GM23338 (cell line): Measurements from ENCODE around the gene GRM8. TPM values are rescaled to one million over a fixed set of nuclear protein-coding genes. Genes with fewer than 3 reads are reported as not detected.

Experiments used
- ATAC-seq: fragments of 200-7000 bp; cut with Tn5 transposase; 3 replicates; pipeline ENCODE4 v1.9.1; 2020
- DNase-seq: peaks from one replicate; pipeline ENCODE4 v3.0.0-alpha.2; 2015; ENCODE audit warnings: low spot score
- H2AFZ ChIP-seq: fragments of 200-600 bp; sonication (generic); 2 replicates; pipeline ENCODE4 v1.8.0; 2016; ENCODE audit warnings: antibody characterized with exemption, mild to moderate bottlenecking, moderate library complexity
- H3F3A ChIP-seq: fragments of 200-600 bp; sonication (generic); replicated peaks from 2 replicates; pipeline ENCODE4 v1.8.0; 2017; ENCODE audit warnings: antibody characterized with exemption, mixed run types, low read depth
- H3K27ac ChIP-seq: fragments of 200-600 bp; sonication (generic); 2 replicates; pipeline ENCODE4 v1.6.1; 2016; ENCODE audit warnings: low read depth
- H3K27me3 ChIP-seq: fragments of 200-600 bp; sonication (generic); 2 replicates; pipeline ENCODE4 v1.8.0; 2016; ENCODE audit warnings: mild to moderate bottlenecking, mixed run types, moderate library complexity; ENCODE audit not compliant: insufficient read depth
- H3K36me3 ChIP-seq: fragments of 200-600 bp; sonication (generic); 2 replicates; pipeline ENCODE4 v1.8.0; 2016; ENCODE audit warnings: mild to moderate bottlenecking; ENCODE audit not compliant: insufficient read depth
- H3K4me1 ChIP-seq: fragments of 200-600 bp; sonication (generic); 2 replicates; pipeline ENCODE4 v1.8.0; 2016; ENCODE audit warnings: mild to moderate bottlenecking, moderate library complexity; ENCODE audit not compliant: insufficient read depth
- H3K4me2 ChIP-seq: fragments of 200-600 bp; sonication (generic); 2 replicates; pipeline ENCODE4 v1.7.1; 2017; ENCODE audit warnings: mixed run types
- H3K4me3 ChIP-seq: fragments of 200-600 bp; sonication (generic); 2 replicates; pipeline ENCODE4 v1.6.1; 2016; ENCODE audit warnings: mixed run types
- H3K79me2 ChIP-seq: fragments of 200-600 bp; sonication (generic); replicated peaks from 2 replicates; pipeline ENCODE4 v1.8.0; 2017; ENCODE audit warnings: mild to moderate bottlenecking; ENCODE audit not compliant: insufficient read depth
- H3K9me2 ChIP-seq: fragments of 200-600 bp; sonication (generic); 2 replicates; pipeline ENCODE4 v1.8.0; 2017; ENCODE audit not compliant: insufficient read depth
- H4K20me1 ChIP-seq: fragments of 200-600 bp; sonication (generic); replicated peaks from 2 replicates; pipeline ENCODE4 v1.8.0; 2017; ENCODE audit warnings: mild to moderate bottlenecking; ENCODE audit not compliant: insufficient read depth
- H3K27ac Mint-ChIP-seq: 2 replicates; pipeline ENCODE4 v1.8.0; 2020; ENCODE audit warnings: inconsistent platforms, mild to moderate bottlenecking, moderate library complexity, mixed read lengths
- H3K27me3 Mint-ChIP-seq: 3 replicates; pipeline ENCODE4 v1.8.0; 2022; ENCODE audit warnings: low read depth, mild to moderate bottlenecking, moderate library complexity, mixed read lengths, inconsistent platforms; ENCODE audit not compliant: insufficient read depth, poor library complexity
- H3K36me3 Mint-ChIP-seq: 3 replicates; pipeline ENCODE4 v1.8.0; 2021; ENCODE audit warnings: low read depth, mild to moderate bottlenecking, inconsistent platforms, moderate library complexity, mixed read lengths
- H3K4me1 Mint-ChIP-seq: 3 replicates; pipeline ENCODE4 v1.8.0; 2020; ENCODE audit warnings: mild to moderate bottlenecking, inconsistent platforms, mixed read lengths
- H3K4me3 Mint-ChIP-seq: 3 replicates; pipeline ENCODE4 v1.8.0; 2021; ENCODE audit warnings: moderate library complexity, mild to moderate bottlenecking, inconsistent platforms, mixed read lengths
- H3K9me3 Mint-ChIP-seq: 3 replicates; pipeline ENCODE4 v1.8.0; 2020; ENCODE audit warnings: moderate library complexity, mild to moderate bottlenecking, inconsistent platforms, mixed read lengths
- CREB1 ChIP-seq: fragments of 250-450 bp; sonication (Bioruptor Pico); IDR thresholded peaks from 2 replicates; pipeline ENCODE4 v1.5.0; 2020; ENCODE audit warnings: low read depth, mild to moderate bottlenecking, moderate library complexity
- EZH2 ChIP-seq: fragments of 200-600 bp; sonication (generic); IDR thresholded peaks from one replicate; pipeline ENCODE4 v1.8.0; 2017; ENCODE audit warnings: antibody characterized with exemption, mild to moderate bottlenecking, low read depth; ENCODE audit not compliant: unreplicated experiment
- EZH2phosphoT487 ChIP-seq: fragments of 200-600 bp; sonication (generic); IDR thresholded peaks from one replicate; pipeline ENCODE4 v1.8.1; 2018; ENCODE audit warnings: antibody characterized with exemption; ENCODE audit not compliant: unreplicated experiment
- JUNB ChIP-seq: IDR thresholded peaks from one replicate; pipeline ENCODE4 v1.6.1; 2016; ENCODE audit warnings: antibody characterized with exemption; ENCODE audit not compliant: unreplicated experiment
- NANOG ChIP-seq: IDR thresholded peaks from 2 replicates; pipeline ENCODE4 v1.6.1; 2016; ENCODE audit warnings: antibody characterized with exemption, borderline replicate concordance
- POLR2AphosphoS5 ChIP-seq: IDR thresholded peaks from 2 replicates; pipeline ENCODE4 v1.6.1; 2016; ENCODE audit warnings: antibody characterized with exemption, low read depth
- STAT1 ChIP-seq: IDR thresholded peaks from one replicate; pipeline ENCODE4 v1.6.1; 2016; ENCODE audit warnings: antibody characterized with exemption; ENCODE audit not compliant: unreplicated experiment
- ZNF114 ChIP-seq: fragments of 250-450 bp; sonication (Bioruptor Pico); IDR thresholded peaks from 2 replicates; pipeline ENCODE4 v1.5.0; 2020; ENCODE audit warnings: mild to moderate bottlenecking, moderate library complexity
- ZNF331 ChIP-seq: fragments of 250-450 bp; sonication (Bioruptor Pico); IDR thresholded peaks from 2 replicates; pipeline ENCODE4 v1.5.0; 2020; ENCODE audit warnings: low read depth, mild to moderate bottlenecking, moderate library complexity
- polyA plus RNA-seq: library from polyadenylated mRNA; unstranded; fragments of >200 nt; fragmentation: Nextera tagmentation; extraction: Ambion mirVana; gene quantifications from 2 replicates; pipeline ENCODE4 v1.2.1, GENCODE V29; 2016
- total RNA-seq: library from RNA; depleted of rRNA; stranded (reverse); fragments of >200 nt; shearing (Covaris generic); gene quantifications from 2 replicates; pipeline ENCODE4 v1.2.3, GENCODE V29; 2014
- TF ChIP-seq, protein P1 (sequence below): IDR thresholded peaks from one replicate; pipeline ENCODE4 v1.6.1; 2018; ENCODE audit warnings: antibody characterized with exemption; ENCODE audit not compliant: unreplicated experiment
- TF ChIP-seq, protein P2 (sequence below): IDR thresholded peaks from 2 replicates; pipeline ENCODE4 v1.6.1; 2016; ENCODE audit warnings: antibody characterized with exemption
- TF ChIP-seq, protein P3 (sequence below), 2 experiments: fragments of 200-600 bp in 1 of 2; sonication (generic) in 1 of 2; conservative IDR thresholded peaks; 2 replicates each; pipeline versions ENCODE4 v1.5.1 to v1.6.1; 2016 to 2017; ENCODE audit warnings: antibody characterized with exemption in 2 of 2, low read depth in 2 of 2, mild to moderate bottlenecking in 2 of 2, moderate library complexity in 1 of 2
- TF ChIP-seq, protein P4 (sequence below): fragments of 250-450 bp; sonication (Bioruptor Pico); IDR thresholded peaks from 2 replicates; pipeline ENCODE4 v1.5.0; 2020; ENCODE audit warnings: mild to moderate bottlenecking, moderate library complexity

Gene GRM8
- total and polyA plus RNA-seq, 2 experiments from 2014 or later = 1.9 to 6.6 TPM

DNA sequence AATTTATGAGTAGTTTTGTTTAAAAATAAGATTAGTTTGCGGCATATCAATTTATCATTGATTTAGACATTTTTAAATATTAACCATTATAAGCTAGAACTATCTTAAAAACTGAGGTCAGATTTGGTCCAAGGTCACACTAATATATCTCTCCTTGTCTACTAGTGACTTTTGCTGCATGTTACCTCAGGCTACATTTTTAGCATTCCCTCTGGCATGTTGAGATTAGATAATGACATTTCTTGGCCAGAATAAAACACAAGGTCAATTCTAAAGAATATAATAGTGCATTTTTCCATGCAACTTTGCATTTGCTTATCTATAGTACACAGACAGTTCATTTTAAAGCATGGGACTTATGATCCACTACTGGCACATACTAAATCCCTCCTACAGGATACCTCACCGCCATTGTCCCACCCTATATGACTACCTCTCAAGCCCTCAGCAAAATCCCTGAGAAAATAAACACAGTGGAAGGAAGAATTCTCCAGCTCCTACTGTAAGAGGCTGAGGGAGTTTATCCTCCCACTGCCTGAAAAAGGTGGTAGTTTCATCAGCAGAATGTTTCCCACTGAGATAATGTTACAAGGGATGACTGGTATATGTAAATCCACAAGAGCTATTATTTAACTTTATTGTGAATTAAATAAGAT lies 816.4 kb downstream of the GRM8 start:
- Mint-ChIP-seq H3K36me3 (no peaks in the 10 kb centered on the region), H3K27ac (0 out of 2 replicates have a peak overlapping the region, but pooled peaks have one; percentile 27), H3K4me1 (no peaks in the 10 kb centered on the region), H3K27me3 (no peaks in the 10 kb centered on the region), H3K4me3 (no peak overlapping the region), H3K9me3 (no peaks in the 10 kb centered on the region)
- H3F3A ChIP-seq = no peaks in the 10 kb centered on the region
- DNase-seq = no peak
- H3K36me3 ChIP-seq = no peaks in the 10 kb centered on the region
- no peaks in the 10 kb centered on the region for H3K79me2 ChIP-seq
- H3K27me3 ChIP-seq = no peaks in the 10 kb centered on the region
- H4K20me1 ChIP-seq = no peaks in the 10 kb centered on the region
- TF ChIP-seq, protein P1, sequence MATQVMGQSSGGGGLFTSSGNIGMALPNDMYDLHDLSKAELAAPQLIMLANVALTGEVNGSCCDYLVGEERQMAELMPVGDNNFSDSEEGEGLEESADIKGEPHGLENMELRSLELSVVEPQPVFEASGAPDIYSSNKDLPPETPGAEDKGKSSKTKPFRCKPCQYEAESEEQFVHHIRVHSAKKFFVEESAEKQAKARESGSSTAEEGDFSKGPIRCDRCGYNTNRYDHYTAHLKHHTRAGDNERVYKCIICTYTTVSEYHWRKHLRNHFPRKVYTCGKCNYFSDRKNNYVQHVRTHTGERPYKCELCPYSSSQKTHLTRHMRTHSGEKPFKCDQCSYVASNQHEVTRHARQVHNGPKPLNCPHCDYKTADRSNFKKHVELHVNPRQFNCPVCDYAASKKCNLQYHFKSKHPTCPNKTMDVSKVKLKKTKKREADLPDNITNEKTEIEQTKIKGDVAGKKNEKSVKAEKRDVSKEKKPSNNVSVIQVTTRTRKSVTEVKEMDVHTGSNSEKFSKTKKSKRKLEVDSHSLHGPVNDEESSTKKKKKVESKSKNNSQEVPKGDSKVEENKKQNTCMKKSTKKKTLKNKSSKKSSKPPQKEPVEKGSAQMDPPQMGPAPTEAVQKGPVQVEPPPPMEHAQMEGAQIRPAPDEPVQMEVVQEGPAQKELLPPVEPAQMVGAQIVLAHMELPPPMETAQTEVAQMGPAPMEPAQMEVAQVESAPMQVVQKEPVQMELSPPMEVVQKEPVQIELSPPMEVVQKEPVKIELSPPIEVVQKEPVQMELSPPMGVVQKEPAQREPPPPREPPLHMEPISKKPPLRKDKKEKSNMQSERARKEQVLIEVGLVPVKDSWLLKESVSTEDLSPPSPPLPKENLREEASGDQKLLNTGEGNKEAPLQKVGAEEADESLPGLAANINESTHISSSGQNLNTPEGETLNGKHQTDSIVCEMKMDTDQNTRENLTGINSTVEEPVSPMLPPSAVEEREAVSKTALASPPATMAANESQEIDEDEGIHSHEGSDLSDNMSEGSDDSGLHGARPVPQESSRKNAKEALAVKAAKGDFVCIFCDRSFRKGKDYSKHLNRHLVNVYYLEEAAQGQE = no peak
- TF ChIP-seq, protein P2, sequence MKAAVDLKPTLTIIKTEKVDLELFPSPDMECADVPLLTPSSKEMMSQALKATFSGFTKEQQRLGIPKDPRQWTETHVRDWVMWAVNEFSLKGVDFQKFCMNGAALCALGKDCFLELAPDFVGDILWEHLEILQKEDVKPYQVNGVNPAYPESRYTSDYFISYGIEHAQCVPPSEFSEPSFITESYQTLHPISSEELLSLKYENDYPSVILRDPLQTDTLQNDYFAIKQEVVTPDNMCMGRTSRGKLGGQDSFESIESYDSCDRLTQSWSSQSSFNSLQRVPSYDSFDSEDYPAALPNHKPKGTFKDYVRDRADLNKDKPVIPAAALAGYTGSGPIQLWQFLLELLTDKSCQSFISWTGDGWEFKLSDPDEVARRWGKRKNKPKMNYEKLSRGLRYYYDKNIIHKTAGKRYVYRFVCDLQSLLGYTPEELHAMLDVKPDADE = no peak
- TF ChIP-seq CREB1 (no peak), EZH2 (no peak), STAT1 (no peak), JUNB (no peak), ZNF331 (CRISPR knock-in tag) (no peak), POLR2AphosphoS5 (no peak), ZNF114 (no peak), NANOG (no peak), EZH2phosphoT487 (no peak)
- TF ChIP-seq, protein P3, sequence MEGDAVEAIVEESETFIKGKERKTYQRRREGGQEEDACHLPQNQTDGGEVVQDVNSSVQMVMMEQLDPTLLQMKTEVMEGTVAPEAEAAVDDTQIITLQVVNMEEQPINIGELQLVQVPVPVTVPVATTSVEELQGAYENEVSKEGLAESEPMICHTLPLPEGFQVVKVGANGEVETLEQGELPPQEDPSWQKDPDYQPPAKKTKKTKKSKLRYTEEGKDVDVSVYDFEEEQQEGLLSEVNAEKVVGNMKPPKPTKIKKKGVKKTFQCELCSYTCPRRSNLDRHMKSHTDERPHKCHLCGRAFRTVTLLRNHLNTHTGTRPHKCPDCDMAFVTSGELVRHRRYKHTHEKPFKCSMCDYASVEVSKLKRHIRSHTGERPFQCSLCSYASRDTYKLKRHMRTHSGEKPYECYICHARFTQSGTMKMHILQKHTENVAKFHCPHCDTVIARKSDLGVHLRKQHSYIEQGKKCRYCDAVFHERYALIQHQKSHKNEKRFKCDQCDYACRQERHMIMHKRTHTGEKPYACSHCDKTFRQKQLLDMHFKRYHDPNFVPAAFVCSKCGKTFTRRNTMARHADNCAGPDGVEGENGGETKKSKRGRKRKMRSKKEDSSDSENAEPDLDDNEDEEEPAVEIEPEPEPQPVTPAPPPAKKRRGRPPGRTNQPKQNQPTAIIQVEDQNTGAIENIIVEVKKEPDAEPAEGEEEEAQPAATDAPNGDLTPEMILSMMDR (conservative IDR thresholded peaks at IDR 0.05; ENCODE audit: low read depth in 2 of 2) = no peak
- TF ChIP-seq, protein P4, sequence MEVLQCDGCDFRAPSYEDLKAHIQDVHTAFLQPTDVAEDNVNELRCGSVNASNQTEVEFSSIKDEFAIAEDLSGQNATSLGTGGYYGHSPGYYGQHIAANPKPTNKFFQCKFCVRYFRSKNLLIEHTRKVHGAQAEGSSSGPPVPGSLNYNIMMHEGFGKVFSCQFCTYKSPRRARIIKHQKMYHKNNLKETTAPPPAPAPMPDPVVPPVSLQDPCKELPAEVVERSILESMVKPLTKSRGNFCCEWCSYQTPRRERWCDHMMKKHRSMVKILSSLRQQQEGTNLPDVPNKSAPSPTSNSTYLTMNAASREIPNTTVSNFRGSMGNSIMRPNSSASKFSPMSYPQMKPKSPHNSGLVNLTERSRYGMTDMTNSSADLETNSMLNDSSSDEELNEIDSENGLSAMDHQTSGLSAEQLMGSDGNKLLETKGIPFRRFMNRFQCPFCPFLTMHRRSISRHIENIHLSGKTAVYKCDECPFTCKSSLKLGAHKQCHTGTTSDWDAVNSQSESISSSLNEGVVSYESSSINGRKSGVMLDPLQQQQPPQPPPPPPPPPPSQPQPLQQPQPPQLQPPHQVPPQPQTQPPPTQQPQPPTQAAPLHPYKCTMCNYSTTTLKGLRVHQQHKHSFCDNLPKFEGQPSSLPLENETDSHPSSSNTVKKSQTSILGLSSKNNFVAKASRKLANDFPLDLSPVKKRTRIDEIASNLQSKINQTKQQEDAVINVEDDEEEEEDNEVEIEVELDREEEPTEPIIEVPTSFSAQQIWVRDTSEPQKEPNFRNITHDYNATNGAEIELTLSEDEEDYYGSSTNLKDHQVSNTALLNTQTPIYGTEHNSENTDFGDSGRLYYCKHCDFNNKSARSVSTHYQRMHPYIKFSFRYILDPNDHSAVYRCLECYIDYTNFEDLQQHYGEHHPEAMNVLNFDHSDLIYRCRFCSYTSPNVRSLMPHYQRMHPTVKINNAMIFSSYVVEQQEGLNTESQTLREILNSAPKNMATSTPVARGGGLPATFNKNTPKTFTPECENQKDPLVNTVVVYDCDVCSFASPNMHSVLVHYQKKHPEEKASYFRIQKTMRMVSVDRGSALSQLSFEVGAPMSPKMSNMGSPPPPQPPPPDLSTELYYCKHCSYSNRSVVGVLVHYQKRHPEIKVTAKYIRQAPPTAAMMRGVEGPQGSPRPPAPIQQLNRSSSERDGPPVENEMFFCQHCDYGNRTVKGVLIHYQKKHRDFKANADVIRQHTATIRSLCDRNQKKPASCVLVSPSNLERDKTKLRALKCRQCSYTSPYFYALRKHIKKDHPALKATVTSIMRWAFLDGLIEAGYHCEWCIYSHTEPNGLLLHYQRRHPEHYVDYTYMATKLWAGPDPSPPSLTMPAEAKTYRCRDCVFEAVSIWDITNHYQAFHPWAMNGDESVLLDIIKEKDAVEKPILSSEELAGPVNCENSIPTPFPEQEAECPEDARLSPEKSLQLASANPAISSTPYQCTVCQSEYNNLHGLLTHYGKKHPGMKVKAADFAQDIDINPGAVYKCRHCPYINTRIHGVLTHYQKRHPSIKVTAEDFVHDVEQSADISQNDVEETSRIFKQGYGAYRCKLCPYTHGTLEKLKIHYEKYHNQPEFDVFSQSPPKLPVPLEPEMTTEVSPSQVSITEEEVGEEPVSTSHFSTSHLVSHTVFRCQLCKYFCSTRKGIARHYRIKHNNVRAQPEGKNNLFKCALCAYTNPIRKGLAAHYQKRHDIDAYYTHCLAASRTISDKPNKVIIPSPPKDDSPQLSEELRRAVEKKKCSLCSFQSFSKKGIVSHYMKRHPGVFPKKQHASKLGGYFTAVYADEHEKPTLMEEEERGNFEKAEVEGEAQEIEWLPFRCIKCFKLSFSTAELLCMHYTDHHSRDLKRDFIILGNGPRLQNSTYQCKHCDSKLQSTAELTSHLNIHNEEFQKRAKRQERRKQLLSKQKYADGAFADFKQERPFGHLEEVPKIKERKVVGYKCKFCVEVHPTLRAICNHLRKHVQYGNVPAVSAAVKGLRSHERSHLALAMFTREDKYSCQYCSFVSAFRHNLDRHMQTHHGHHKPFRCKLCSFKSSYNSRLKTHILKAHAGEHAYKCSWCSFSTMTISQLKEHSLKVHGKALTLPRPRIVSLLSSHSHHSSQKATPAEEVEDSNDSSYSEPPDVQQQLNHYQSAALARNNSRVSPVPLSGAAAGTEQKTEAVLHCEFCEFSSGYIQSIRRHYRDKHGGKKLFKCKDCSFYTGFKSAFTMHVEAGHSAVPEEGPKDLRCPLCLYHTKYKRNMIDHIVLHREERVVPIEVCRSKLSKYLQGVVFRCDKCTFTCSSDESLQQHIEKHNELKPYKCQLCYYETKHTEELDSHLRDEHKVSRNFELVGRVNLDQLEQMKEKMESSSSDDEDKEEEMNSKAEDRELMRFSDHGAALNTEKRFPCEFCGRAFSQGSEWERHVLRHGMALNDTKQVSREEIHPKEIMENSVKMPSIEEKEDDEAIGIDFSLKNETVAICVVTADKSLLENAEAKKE = no peak
- H3K4me1 ChIP-seq = no peaks in the 10 kb centered on the region
- H3K4me2 ChIP-seq = no peak overlapping the region
- H2AFZ ChIP-seq = no peak overlapping the region
- no peak overlapping the region for H3K27ac ChIP-seq
- no peak overlapping the region for H3K4me3 ChIP-seq
- H3K9me2 ChIP-seq = peaks cover 4% of the 10 kb centered on the region; the same call in 1 of the 2 replicates
- ATAC-seq = no peak
